Cardiac muscle cell (in vitro differentiated cells and primary cell): ENCODE data around the gene HTR1B. TPM values are rescaled to one million over a fixed set of nuclear protein-coding genes. Genes with fewer than 3 reads are reported as not detected.

Source experiments
- DNase-seq, 2 donors: peaks; one replicate each; pipeline versions ENCODE4 v3.0.0 to v3.0.0-alpha.2; 2010 to 2017; ENCODE audit warnings: low read depth in 1 of 2, low spot score in 1 of 2
- H3K27ac ChIP-seq: fragments of 200-600 bp; sonication (generic); 2 replicates; pipeline ENCODE4 v1.5.1; 2016
- H3K27me3 ChIP-seq: fragments of 200-600 bp; sonication (generic); 2 replicates; pipeline ENCODE4 v1.6.0; 2016; ENCODE audit warnings: control low read depth
- H3K36me3 ChIP-seq: fragments of 200-600 bp; sonication (generic); 2 replicates; pipeline ENCODE4 v1.5.1; 2016; ENCODE audit warnings: control low read depth
- H3K4me1 ChIP-seq: fragments of 200-600 bp; sonication (generic); 2 replicates; pipeline ENCODE4 v1.8.1; 2017; ENCODE audit warnings: low read depth, mild to moderate bottlenecking, mixed run types
- H3K4me3 ChIP-seq: fragments of 200-600 bp; sonication (generic); 2 replicates; pipeline ENCODE4 v1.5.1; 2016; ENCODE audit warnings: mild to moderate bottlenecking
- H3K9me3 ChIP-seq: fragments of 200-600 bp; sonication (generic); 2 replicates; pipeline ENCODE4 v1.5.1; 2017; ENCODE audit warnings: low read depth, mild to moderate bottlenecking, control low read depth
- CTCF ChIP-seq: IDR thresholded peaks from 2 replicates; pipeline ENCODE4 v1.5.1; 2012; ENCODE audit warnings: low read depth, mild to moderate bottlenecking, low read length
- polyA plus RNA-seq: library from polyadenylated mRNA; unstranded; fragments of >200 nt; fragmentation: Nextera tagmentation; extraction: Ambion mirVana; gene quantifications from 2 replicates; pipeline ENCODE4 v1.2.1, GENCODE V29; 2016
- total RNA-seq: library from RNA; depleted of rRNA; stranded (reverse); fragments of >200 nt; gene quantifications from 2 replicates; pipeline ENCODE4 v1.2.3, GENCODE V29; 2016

HTR1B gene
- total and polyA plus RNA-seq, 2 experiments from 2014 or later: 0.97 to 6.4 TPM

GRCh38 chr6:77487808-77488425 is 24.6 kb upstream of the HTR1B start:
- Histone ChIP-seq H3K4me1 (no peaks in the 10 kb centered on the region), H3K27ac (no peak overlapping the region), H3K4me3 (no peak overlapping the region), H3K36me3 (no peaks in the 10 kb centered on the region), H3K27me3 (no peaks in the 10 kb centered on the region), H3K9me3 (no peaks in the 10 kb centered on the region)
- TF ChIP-seq CTCF: no peak
- DNase-seq: no peak

GRCh38 chr6:77482981-77483380 is 19.7 kb upstream of the HTR1B start:
- no peaks in the 10 kb centered on the region for H3K4me1 ChIP-seq
- DNase-seq: no peak
- TF ChIP-seq CTCF: no peak
- no peaks in the 10 kb centered on the region for H3K27me3 ChIP-seq
- no peak overlapping the region for H3K4me3 ChIP-seq
- H3K36me3 ChIP-seq: no peaks in the 10 kb centered on the region
- H3K27ac ChIP-seq: no peak overlapping the region
- H3K9me3 ChIP-seq: no peaks in the 10 kb centered on the region

- DNase-seq: no peak
- no peaks in the 10 kb centered on the region for H3K36me3 ChIP-seq
- H3K4me3 ChIP-seq: no peak overlapping the region
- H3K4me1 ChIP-seq: no peaks in the 10 kb centered on the region
- no peak overlapping the region for H3K27ac ChIP-seq
- peaks cover 2% of the 10 kb centered on the region for H3K27me3 ChIP-seq
- TF ChIP-seq CTCF: no peak
- H3K9me3 ChIP-seq: no peaks in the 10 kb centered on the region
Measured at GRCh38 chr6:77474973-77475372, 11.7 kb upstream of the HTR1B start.

GRCh38 chr6:77474286-77474956 is 11.1 kb upstream of the HTR1B start:
- no peak for DNase-seq
- H3K27me3 ChIP-seq: peaks cover 8% of the 10 kb centered on the region
- no peak overlapping the region for H3K4me3 ChIP-seq
- no peaks in the 10 kb centered on the region for H3K36me3 ChIP-seq
- no peaks in the 10 kb centered on the region for H3K4me1 ChIP-seq
- no peak overlapping the region for H3K27ac ChIP-seq
- no peak for TF ChIP-seq CTCF
- H3K9me3 ChIP-seq: no peaks in the 10 kb centered on the region

- no peaks in the 10 kb centered on the region for H3K36me3 ChIP-seq
- TF ChIP-seq CTCF: no peak
- H3K9me3 ChIP-seq: no peaks in the 10 kb centered on the region
- H3K4me3 ChIP-seq: no peak overlapping the region
- no peak for DNase-seq
- peaks cover 30% of the 10 kb centered on the region for H3K27me3 ChIP-seq
- no peaks in the 10 kb centered on the region for H3K4me1 ChIP-seq
- H3K27ac ChIP-seq: no peak overlapping the region
Measured at GRCh38 chr6:77470983-77471382, 7.7 kb upstream of the HTR1B start.
